Right lobe of liver (tissue), 4 donors: ENCODE results near the gene ZNF827.

Source experiments
- CTCF ChIP-seq, 4 donors: fragments of 200-600 bp in 3 of 4; fragments of 450-650 bp in 1 of 4; IDR thresholded peaks; one replicate each; pipeline versions ENCODE4 v1.5.1 to v1.8.0; 2016 to 2022; ENCODE audit warnings: antibody characterized with exemption in 4 of 4, mild to moderate bottlenecking in 2 of 4
- POLR2A ChIP-seq: fragments of 450-650 bp; IDR thresholded peaks from one replicate; pipeline ENCODE4 v1.6.1; 2017; ENCODE audit warnings: antibody characterized with exemption, mild to moderate bottlenecking
- donor health status: DM: no; HTN: no; CAD: no.
- donor health status: DM: no; HTN: no; CAD: no.
- donor health status: DM: no; HTN: yes; CAD: no.

- no peak for TF ChIP-seq CTCF (IDR thresholded peaks at IDR 0.05)
- TF ChIP-seq POLR2A = no peak
Measured at GRCh38 chr4:145871209-145871608, 67.4 kb downstream of the ZNF827 start.
